Kidney epithelial cell (primary cell): ENCODE data around the gene CC2D1A. TPM values are rescaled to one million over a fixed set of nuclear protein-coding genes. Genes with fewer than 3 reads are reported as not detected.
"Not testable (repeated sequence)": the region's sequence is repeated elsewhere in the genome, so short reads cannot be mapped to it uniquely, and the experiment has no call there.

Source experiments
- DNase-seq: peaks from one replicate; pipeline ENCODE4 v3.0.0-alpha.2; 2010; ENCODE audit warnings: low read depth
- H3K27me3 ChIP-seq: 2 replicates; pipeline ENCODE4 v1.6.0; 2011; ENCODE audit warnings: low read length; ENCODE audit not compliant: control insufficient read depth, insufficient read depth
- H3K36me3 ChIP-seq: 2 replicates; pipeline ENCODE4 v1.5.1; 2011; ENCODE audit warnings: low read length; ENCODE audit not compliant: control insufficient read depth, insufficient read depth
- H3K4me3 ChIP-seq: 2 replicates; pipeline ENCODE4 v1.5.1; 2011; ENCODE audit warnings: low read depth, mild to moderate bottlenecking, control low read depth, low read length
- total RNA-seq: library from RNA; depleted of rRNA; stranded (reverse); fragments of >200 nt; gene quantifications from 2 replicates; pipeline ENCODE4 v1.2.3, GENCODE V29; 2015
- TF ChIP-seq, protein P1 (sequence below): IDR thresholded peaks from 2 replicates; pipeline ENCODE4 v1.5.1; 2011; ENCODE audit warnings: mild to moderate bottlenecking, moderate library complexity, low read length, control low read depth, inconsistent platforms; ENCODE audit not compliant: insufficient read depth, poor library complexity, severe bottlenecking

CC2D1A gene
- total RNA-seq, 1 donor from 2014 or later = 26.5 TPM

DNA sequence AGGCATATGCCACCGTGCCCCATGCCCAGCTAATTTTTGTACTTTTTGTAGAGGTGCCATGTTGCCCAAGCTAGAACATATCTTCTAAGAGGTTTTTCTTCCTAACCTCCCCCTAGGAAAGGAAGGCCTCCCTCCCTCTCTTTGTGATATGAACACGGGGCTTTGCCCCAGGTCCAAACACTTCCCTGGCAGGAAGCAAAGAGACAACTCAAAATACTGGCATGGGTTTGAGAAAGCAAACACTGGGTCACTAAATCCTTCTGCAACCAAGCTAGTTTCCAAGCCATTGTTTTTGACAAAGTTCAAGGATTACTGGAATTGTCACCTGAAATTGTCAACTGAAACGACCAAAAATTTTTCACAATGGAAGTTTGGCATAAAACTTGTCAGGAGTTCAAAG, 8.8 kb downstream of the CC2D1A start:
- H3K4me3 ChIP-seq = no peak overlapping the region
- no peaks in the 10 kb centered on the region for H3K36me3 ChIP-seq
- no peaks in the 10 kb centered on the region for H3K27me3 ChIP-seq
- TF ChIP-seq, protein P1, sequence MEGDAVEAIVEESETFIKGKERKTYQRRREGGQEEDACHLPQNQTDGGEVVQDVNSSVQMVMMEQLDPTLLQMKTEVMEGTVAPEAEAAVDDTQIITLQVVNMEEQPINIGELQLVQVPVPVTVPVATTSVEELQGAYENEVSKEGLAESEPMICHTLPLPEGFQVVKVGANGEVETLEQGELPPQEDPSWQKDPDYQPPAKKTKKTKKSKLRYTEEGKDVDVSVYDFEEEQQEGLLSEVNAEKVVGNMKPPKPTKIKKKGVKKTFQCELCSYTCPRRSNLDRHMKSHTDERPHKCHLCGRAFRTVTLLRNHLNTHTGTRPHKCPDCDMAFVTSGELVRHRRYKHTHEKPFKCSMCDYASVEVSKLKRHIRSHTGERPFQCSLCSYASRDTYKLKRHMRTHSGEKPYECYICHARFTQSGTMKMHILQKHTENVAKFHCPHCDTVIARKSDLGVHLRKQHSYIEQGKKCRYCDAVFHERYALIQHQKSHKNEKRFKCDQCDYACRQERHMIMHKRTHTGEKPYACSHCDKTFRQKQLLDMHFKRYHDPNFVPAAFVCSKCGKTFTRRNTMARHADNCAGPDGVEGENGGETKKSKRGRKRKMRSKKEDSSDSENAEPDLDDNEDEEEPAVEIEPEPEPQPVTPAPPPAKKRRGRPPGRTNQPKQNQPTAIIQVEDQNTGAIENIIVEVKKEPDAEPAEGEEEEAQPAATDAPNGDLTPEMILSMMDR = no peak
- DNase-seq = no peak

DNA sequence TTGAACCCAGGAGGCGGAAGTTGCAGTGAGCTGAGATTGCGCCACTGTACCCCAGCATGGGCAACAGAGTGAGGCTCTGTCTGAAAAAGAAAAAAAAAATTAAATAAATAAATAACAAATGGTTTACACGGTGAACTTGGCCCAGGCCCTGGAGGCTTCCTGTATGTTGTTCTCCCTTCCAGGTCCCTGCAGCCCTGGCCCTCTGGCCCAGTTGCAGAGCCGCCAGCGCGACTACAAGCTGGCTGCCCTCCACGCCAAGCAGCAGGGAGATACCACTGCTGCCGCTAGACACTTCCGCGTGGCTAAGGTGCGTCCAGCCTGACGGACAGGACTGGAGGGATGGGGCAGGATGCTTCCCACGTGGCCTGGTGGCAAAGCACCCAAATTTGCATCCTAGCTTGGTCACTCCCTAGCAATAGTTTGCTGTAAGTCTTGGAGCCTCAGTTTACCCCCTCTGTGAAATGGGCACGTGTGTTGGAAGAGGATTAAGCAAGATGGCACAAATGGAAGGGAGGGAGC, 11.9 kb downstream of the CC2D1A start:
- TF ChIP-seq, protein P1 = no peak
- H3K4me3 ChIP-seq = no peak overlapping the region
- peaks cover 3% of the 10 kb centered on the region for H3K36me3 ChIP-seq
- no peaks in the 10 kb centered on the region for H3K27me3 ChIP-seq
- DNase-seq = no peak

DNA sequence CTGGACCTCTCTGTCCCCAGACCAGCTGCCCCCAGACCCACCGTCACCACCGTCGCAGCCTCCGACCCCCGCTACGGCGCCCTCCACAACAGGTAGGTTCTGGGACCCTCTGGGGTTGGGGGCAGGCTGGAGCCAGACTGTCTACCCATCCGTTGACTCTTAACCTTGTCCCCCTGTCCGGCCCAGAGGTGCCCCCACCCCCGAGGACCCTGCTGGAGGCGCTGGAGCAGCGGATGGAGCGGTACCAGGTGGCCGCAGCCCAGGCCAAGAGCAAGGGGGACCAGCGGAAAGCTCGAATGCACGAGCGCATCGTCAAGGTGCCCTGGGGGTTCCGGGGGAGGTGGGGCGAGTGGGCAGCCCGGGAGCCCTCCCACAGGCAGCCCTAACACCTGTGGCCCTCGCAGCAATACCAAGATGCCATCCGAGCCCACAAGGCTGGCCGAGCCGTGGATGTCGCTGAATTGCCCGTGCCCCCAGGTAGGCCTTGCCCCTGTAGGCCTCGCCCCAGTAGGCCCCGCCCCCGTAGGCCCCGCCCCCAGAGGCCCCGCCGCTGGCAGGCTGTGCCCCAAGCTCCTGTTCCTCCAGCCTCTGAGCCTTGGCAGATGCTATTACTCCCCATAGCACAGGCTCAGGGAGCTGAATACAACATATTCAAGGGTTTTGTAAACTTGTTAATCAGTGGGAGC, 12.9 kb downstream of the CC2D1A start:
- no peak overlapping the region for H3K4me3 ChIP-seq
- H3K36me3 ChIP-seq = peaks cover 3% of the 10 kb centered on the region
- H3K27me3 ChIP-seq = no peaks in the 10 kb centered on the region
- TF ChIP-seq, protein P1 = no peak
- DNase-seq = no peak

DNA sequence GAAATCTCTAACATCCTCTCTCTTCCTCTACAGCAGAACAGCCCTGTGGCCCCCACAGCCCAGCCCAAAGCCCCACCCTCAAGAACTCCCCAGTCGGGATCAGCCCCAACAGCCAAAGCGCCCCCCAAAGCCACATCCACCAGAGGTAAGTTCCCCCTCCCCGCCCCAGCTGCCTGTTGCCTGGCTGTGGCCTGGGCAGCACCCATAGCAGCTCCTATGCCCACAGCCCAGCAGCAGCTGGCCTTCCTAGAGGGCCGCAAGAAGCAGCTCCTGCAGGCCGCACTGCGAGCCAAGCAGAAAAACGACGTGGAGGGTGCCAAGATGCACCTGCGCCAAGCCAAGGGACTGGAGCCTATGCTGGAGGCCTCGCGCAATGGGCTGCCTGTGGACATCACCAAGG, 14.5 kb downstream of the CC2D1A start:
- DNase-seq = no peak
- no peak overlapping the region for H3K4me3 ChIP-seq
- no peaks in the 10 kb centered on the region for H3K27me3 ChIP-seq
- TF ChIP-seq, protein P1 = no peak
- H3K36me3 ChIP-seq = peaks cover 3% of the 10 kb centered on the region

DNA sequence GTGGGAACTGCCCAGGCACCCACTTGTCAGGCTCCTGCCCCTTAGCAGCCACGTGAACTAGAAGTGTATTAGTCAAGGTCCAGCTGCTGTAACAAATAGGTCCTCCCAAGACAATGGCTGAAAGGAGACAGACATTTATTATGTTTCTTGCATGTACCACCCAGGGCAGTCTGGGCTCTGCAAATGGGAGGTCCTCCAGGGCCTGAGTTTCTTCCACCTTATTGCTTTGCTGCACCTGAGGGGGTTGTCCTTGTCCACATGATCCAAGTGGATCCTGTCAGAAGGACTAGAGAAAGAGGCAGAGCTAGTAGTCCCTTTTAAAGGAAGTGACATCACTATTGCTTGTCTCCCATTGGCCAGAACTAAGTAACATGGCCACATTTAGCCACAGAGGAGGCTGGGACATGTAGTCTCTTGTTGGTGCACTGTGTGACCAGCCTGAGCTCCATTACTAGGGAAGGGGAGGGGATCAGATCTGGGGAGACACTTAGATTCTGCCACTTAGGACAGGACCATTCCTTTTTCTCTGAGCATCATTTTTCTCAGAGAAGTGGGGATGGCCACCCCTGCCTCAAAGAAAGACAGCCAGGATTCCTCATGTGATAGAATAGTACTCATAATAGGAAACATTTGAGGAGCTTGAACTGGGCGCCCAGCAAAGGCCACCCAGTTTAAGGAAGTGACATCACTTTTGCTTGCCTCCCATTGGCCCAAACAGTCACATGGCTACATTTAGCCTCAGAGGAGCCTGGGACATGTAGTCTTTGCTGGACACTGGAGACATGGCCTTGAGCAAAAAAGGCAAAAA, 15.1 kb downstream of the CC2D1A start:
- TF ChIP-seq, protein P1 = no peak
- Histone ChIP-seq H3K27me3 (no peaks in the 10 kb centered on the region), H3K36me3 (peaks cover 3% of the 10 kb centered on the region), H3K4me3 (no peak overlapping the region)
- no peak for DNase-seq

DNA sequence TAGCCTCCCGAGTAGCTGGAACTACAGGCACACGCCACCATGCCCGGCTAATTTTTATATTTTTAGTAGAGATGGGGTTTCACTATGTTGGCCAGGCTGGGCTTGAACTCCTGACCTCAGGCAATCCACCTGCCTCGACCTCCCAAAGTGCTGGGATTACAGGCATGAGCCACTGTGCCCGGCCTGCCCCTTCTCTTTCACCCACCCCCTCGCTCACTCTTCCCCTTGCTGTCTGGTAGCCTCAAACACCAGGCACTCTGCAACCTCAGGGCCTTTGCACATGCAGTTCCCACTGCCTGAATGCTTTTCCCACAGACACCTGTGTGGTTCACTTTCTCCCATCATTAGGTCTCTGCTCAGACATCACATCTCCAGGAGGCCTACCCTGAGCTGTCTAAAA, 16.1 kb downstream of the CC2D1A start:
- not testable (repeated sequence) for H3K4me3 ChIP-seq, H3K36me3 ChIP-seq, H3K27me3 ChIP-seq, DNase-seq
